HG03565 (cell line): ENCODE results near the gene ACKR3.

Experiments used
- ATAC-seq: cut with Tn5 transposase; IDR thresholded peaks from one replicate; pipeline ENCODE4 v1.9.1; 2021; ENCODE audit warnings: mild to moderate bottlenecking, moderate library complexity; ENCODE audit not compliant: unreplicated experiment

Gene ACKR3

GRCh38 chr2:236606023-236606422, 36.4 kb downstream of the ACKR3 start:
- no peak for ATAC-seq

GRCh38 chr2:236607471-236608187, 38.0 kb downstream of the ACKR3 start:
- ATAC-seq, result no peak

DNA sequence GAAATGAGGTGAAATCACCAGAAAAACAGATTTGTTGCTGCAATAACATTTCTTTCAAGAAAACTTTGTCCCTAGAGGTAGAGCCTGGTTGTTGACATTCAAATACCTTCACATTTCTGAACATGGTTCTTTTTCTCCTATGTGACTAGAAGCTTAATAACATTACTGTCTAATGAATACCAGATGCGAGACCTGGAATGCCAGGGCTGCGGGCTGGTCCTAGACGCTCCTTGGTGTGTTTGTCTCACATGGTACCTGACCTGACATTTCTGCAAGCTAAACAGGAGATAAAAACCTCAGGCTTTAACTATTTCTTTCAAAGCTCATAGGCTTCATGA, 38.5 kb downstream of the ACKR3 start:
- ATAC-seq, result no peak

GRCh38 chr2:236608710-236609109, 39.1 kb downstream of the ACKR3 start:
- no peak for ATAC-seq

DNA sequence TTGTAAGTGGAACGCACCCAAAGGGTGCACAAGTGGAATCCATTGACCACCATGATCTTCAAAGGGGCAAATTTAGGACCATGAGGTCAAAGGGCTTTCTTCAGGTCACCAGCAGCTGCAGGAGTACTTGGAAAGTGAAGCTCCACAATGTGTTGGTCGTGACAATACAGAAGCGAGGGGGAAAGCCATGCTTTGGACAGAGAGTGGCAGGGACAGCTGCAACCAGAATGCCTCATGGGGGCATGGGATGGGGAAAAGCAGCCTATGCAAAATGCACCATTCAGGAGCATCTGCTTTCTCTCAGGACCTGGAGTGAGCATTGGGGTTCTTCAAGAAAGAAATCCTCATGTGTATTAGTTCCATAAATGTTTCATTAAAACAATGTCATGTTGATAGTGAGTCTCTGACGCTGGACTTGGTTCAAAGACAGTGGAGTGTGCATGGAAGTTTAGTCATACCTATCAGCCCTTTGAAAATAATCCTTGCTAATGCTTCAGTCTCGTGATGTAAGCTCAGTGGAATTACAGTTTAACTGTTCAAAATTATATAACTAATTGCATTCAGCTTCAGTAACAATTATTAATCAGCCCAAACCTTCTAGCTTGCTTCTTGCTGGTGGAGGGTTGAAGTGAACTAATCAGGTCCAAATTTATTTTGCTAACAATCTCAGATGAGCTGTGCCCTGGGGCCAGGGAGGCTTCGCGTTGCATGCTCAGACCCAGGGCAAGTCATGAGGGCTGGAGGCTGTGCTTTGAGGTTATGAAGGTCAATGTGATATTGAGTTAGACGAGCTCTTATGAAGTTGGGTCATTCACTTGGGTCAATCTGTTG, 41.6 kb downstream of the ACKR3 start:
- no peak for ATAC-seq

GRCh38 chr2:236612737-236613136, 43.1 kb downstream of the ACKR3 start:
- ATAC-seq, result no peak

GRCh38 chr2:236613612-236614011, 44.0 kb downstream of the ACKR3 start:
- ATAC-seq, result no peak

DNA sequence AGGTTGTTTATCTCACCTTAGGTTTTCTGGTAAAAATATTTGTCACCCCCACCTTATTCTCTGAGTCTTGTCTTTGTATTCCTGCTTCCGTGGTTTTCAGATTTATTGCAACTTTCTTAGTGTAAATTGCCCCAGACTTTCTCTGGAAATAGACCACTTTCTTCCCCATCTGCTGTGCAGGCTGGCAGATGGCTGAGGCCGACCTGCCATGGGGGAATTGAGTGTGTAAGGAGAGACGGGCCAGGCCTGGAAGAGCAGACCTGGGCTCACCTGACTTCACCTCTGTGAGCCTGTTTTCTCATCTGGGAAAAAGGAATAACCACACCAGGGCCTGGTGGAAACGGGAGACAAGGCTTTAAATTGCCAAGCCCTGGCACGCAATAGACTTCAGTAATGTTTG, 44.9 kb downstream of the ACKR3 start:
- ATAC-seq, result no peak

DNA sequence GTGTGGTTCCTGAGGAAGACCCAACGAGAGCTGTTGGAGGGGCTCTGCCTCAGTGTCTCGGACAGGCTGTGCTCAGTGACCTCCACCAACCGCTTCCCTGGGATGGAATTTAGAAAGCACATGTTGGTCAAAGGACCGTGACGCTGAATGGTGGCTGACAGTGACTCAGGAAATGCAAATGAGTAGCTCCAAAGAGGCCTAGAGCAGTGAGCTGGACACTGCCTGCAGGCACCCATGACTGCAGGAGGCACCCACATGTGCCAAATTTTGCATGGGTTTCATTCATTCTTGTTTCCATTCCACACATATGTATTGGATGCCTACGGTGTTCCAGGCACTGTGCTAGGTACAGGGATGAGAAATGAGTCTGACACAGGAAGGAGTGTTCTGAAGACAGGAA, 46.4 kb downstream of the ACKR3 start:
- ATAC-seq, result no peak

DNA sequence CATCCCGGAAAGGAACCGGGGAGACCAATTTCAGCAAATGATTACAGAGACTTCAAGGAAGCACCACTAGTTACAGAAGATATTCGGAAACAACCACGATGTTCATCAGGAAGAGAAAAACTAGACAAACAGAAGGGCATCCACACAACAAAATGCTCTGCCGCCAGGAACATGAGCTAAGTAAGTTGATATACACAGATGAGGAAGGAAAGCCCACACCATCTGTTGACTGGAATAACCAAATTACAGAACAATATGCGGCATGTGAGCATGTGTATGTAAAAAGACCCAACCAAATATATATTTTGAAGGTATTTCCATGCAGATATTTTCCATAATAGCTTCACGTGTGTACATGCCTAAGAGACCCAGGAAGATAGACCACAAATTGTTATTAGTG, 47.0 kb downstream of the ACKR3 start:
- no peak for ATAC-seq

- no peak for ATAC-seq
These were observed 47.7 kb downstream of the ACKR3 start for GRCh38 chr2:236617221-236617737.

DNA sequence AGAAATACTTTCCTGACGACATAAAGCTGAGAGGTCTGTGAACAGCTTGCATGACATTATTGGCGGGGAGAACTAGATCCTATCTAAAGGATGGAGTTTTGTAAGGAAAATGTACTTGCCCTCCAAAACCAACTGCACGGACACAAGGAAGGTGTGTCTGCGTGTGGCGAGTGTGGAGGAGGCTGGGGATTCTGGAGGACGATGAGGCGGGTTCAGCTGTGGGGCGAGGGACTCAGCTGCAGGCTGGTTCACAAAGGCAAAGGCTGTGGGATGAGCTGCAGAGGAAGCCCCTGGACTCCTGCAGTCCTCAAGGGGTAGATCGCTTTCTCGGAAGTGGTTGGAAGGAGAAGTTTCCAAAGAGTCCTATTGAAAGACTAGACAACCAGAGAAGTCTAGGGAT, 48.2 kb downstream of the ACKR3 start:
- no peak for ATAC-seq

DNA sequence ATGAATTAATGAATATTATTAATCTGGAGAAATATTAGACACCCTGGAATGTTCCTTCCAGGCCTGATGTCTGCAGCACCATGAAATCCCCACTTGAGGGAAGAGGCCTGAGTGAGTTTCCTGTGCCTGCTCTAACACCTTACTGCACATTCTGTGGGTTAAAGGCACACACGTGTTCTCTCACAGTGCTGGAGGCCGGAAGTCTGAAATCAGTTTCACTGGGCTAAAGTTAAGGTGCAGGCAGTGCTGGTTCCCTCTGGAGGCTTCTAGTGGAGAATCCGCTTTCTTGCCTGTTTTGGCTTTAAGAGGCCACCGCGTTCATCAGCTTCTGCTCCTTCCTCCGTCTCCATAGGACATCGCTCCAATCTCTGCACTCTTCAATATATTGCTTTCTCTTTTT, 48.7 kb downstream of the ACKR3 start:
- no peak for ATAC-seq

GRCh38 chr2:236619910-236620612, 50.4 kb downstream of the ACKR3 start:
- ATAC-seq, result no peak

- ATAC-seq, result no peak
These were observed 52.2 kb downstream of the ACKR3 start for GRCh38 chr2:236621786-236622185.

DNA sequence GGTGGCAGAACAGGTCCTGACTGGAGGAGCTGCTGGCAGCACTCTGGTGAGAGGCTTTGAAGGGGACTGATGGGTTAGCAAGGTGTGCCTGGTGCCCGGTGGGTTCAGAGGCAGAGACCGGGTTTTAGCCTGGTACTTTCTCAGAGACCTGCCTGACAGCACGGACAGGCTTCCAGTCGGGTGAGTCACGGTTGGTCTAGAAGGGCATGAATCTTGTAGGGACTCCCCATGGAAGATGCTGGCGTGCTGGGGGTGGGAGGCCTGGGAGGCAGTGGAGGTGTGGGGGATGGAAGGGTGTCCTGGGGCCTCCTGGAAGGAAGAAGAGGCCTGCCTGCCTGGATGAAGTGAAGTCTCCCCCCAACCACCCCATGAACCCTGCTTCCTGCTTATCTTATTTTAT, 52.6 kb downstream of the ACKR3 start:
- ATAC-seq, result no peak

- ATAC-seq, result no peak
These were observed 53.0 kb downstream of the ACKR3 start for GRCh38 chr2:236622660-236623059.

DNA sequence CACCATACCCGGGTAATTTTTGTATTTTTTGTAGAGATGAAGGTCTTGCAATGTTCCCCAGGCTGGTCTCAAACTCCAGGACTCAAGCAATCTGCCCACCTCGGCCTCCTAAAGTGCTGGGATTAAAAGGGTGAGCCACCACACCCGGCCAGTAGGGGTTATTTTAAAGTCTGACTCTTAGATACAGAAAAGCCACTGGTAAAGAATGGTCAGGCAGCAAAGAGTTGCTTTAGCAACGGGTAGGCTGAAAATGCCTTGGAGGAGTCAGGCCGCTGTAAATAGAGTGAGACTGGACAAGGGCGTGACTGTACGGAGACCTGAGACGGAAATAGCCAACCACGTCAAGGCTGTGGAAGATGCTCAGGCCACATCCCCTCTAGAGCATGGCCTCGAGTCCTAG, 54.2 kb downstream of the ACKR3 start:
- ATAC-seq, result no peak

GRCh38 chr2:236625156-236625690, 55.6 kb downstream of the ACKR3 start:
- no peak for ATAC-seq

DNA sequence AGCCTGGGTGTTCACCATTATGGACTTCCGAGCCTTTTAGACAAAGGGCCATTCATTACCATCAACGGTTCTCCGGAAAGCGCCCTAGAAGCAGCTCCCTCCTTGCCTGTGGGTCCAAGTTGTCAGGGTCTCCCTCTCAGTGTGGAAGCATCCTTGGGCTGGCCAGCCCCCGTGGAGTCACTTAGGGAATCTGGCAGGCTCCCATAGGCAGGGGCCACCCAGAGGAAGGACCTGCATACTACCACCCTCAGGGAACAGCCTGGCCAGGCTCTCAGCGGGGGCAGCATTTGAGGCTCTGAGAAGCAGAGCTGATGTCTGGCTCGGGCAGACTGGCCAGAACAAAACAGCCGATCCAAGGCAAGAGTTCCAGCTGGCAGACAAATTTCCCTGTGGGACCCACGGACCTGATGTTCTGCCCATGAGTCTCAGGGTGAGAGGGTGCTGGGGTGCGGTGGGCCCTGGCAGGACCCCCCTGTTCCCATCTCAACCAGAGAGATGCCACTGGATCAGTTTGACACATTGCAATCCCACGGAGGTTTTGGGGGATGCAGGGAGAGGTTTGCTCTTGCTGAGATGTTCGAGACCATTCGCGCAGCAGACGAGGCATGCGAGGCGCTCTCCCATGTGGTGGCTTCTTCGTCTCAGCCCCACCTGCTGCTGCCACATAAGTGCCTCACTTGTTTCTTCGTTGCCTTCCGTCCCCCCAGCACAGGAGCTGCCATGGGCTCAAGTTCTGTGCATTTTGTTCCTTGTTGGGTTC, 56.9 kb downstream of the ACKR3 start:
- ATAC-seq, result no peak

DNA sequence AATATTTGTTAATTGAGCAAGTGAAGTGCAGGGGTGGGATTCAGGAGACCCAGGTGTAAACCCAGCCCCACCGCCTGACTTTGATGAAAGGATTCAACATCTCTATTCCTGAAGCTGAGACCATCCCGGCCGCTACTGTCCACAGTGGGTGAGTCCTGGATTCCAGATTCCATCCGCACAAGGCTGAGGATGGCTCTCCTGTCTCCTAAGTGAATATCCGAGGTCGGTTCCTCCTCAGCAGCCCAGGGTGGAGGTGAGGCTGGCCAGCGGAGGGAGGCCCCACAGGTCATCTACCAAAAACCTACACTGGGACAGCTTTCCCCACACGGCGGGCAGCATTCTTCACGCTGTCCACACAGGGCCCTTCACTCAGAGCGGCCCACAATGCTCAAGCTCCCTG, 57.6 kb downstream of the ACKR3 start:
- no peak for ATAC-seq
